HK-2 (cell line): Measurements from ENCODE around the gene CCDC34.

Experiments used
- DNase-seq: peaks from one replicate; pipeline ENCODE4 v3.0.0-alpha.2; 2018; ENCODE audit not compliant: unreplicated experiment

The CCDC34 gene

DNA sequence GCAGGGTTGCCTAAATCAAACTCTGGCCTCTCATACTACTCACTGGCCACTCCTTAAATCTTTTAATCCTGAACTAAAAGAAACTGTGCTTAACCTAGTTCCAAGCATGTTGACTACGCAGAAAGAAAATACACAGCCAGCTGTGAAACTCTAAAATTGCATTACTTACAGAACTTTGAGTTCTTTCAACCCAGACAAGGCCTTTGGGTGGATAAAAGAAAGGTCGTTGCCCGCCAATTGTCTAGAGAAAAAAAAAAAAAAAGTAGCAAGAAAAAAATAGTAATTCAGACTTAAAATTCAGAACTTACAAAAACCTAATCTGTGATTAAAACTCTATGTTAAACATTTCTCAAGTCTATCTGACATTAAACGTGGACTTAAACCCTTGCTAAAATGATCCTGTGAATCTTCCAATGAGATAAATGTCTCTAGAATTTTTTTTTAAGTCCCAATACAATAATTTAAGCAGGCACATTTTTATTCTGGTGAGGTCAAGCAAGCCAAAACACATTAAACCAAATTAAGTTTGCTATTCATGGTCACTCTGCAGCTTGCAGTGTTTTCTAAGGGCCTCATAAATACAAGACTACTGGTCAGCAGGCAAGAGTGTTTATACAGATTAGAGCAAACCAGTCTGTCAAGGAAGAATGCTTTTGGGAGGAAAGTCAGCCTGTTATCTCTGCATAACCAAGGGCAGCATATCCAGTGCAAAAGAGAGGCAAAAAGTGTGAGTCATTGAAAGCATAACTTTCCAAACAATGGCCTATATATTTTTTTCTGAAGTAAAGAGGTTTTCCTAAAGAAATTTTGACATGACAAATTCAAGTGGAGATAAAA, 29.5 kb upstream of the CCDC34 start:
- DNase-seq, result no peak

- DNase-seq, result no peak
Observed at GRCh38 chr11:27391331-27392015, 28.5 kb upstream of the CCDC34 start.

GRCh38 chr11:27390318-27391295, 27.6 kb upstream of the CCDC34 start:
- no peak for DNase-seq

- DNase-seq, result no peak
Observed at GRCh38 chr11:27388869-27389268, 25.9 kb upstream of the CCDC34 start.

GRCh38 chr11:27388001-27388400, 25.0 kb upstream of the CCDC34 start:
- DNase-seq, result no peak

DNA sequence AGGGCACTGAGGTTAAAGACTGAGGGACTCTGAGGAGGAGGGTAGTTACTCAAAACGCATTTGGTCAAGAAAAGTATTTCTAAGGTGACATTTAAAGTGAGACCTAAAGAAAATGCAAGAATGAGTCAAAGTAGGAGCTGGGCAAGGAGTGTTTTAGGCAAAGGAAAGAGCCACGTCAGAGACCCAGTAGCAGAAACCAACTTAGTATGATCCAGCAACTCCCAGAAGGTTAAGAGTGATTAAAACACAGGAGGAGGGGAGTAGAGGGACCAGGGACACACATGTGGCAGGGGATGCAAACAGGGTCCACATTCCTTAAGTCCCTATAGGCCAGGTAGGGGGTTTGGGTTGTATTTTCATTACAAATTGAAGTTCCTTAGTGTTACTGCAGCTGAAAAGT, 24.3 kb upstream of the CCDC34 start:
- DNase-seq, result no peak

DNA sequence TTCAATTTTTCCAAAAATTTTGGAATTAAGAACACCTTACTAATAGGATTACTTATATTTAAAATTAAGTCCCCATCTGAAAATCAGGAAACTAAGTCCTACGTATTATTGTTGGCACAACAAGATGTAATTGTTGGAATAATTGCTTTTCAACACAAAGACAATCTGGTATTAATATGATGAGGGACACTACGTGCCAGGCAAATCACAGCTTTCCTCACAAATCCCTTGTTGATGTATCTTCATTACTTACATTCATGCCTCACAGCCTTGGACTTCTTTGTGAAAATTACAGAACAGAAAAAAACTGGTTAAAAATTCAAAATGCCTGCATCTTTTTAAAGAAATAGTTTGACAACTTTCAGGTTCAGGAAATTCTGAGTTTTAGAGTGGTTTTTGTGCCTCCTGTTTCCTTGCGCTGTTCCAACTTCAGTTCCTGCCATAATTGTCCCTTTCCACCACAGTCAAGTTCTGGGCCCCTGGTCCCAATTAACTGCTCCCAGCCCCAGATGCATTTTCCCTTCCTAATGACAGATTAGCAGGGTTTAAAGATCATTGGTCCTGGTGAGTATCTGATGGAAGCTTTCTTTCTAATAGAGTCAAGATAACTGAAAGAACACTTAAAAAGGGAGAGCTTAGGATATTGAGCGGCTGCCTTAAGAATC, 23.3 kb upstream of the CCDC34 start:
- DNase-seq, result no peak

GRCh38 chr11:27385245-27385644, 22.2 kb upstream of the CCDC34 start:
- no peak for DNase-seq

DNA sequence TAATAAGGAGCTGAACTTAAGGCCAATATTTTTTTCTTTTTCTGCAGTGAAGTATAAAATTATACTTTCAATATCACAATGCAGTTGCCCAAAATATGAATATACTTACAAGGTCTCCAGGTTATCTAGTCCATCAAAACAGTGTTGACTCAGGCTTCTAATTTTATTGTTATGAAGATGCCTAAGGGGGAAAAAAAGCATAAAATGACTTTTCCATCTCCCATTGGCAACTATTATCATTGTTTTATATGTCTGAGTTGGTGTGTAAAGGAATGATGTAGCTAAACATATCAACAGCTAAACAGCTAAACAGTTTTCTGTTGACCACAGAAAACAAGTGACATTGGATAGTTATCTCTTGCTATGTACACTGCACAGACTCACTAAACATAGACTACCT, 21.2 kb upstream of the CCDC34 start:
- no peak for DNase-seq

DNA sequence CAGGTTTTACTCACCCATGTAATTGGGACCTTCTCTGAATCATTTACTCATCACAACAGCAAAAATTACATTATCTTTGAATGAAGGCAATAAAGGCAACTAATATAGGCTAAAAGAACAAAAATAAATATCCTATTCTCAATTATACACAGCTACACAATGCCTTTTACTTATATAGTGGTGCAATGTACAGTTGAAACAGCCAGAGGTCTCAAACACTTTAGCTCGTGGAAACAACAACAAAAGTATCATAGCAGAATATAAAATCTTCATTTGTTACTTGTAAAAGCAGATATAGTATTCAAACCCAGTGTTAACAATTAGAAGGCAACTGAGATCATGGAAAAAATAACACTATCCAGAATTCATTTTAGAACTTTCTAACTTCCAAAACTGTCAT, 20.6 kb upstream of the CCDC34 start:
- no peak for DNase-seq

DNA sequence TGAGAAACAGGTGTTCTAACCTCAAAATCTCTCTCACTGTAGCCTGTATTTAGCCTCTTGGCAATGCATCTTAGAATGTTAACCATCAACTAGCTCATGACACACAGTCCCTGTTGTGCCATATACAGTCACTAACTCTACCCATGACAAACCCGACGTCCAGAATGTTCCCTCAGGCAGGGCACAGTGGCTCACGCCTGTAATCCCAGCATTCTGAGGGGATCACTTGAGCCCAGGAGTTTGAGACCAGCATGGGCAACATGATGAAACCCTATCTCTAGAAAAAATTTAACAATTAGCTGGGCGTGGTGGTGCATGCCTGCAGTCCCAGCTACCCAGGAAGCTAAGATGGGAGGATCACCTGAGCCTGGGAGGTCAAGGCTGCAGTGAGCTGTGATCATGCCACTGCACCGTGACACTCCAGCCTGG, 18.2 kb upstream of the CCDC34 start:
- DNase-seq, result no peak

- DNase-seq, result no peak
Observed at GRCh38 chr11:27380771-27381170, 17.8 kb upstream of the CCDC34 start.

DNA sequence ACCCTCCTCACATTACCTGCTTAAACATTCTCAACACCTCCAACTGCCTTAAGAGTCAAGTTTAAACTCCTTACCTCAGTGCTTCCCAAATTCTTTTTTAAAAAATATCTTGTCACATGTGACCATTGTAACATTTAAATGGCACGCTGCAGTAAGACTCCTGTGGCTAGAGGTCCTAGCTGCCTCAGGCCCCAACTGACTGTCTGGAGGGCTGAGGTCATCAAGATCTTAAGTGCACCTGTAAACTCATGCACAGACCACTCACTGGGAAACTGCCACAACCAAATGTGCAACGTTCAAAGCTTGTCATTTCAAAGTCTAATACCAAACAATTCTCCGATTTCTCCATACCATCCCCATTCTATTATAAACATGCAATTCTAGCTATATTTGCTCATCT, 16.4 kb upstream of the CCDC34 start:
- no peak for DNase-seq

- no peak for DNase-seq
Observed at GRCh38 chr11:27375370-27375769, 12.4 kb upstream of the CCDC34 start.

- DNase-seq, result no peak
Observed at GRCh38 chr11:27373856-27374602, 11.0 kb upstream of the CCDC34 start.

- no peak for DNase-seq
Observed at GRCh38 chr11:27373392-27373791, 10.4 kb upstream of the CCDC34 start.

GRCh38 chr11:27372164-27372563, 9.1 kb upstream of the CCDC34 start:
- DNase-seq, result no peak

DNA sequence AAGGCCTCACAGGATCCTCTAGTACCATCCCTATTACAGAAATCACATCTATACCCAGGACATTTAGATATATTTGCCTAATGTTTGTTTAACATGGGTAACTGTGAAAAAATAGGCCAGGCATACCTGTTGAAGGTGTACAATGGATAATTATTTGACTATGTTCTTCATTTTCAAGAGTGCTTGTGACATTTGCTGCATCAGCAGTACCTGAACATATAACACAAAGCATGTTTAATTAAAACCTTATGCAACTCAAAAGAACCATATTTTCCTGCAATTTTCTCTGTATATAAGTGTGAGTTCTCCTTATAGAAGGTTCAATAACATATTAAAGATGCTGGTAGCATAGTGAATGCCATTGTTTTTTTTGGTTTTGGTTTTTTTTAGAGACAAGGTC, 8.5 kb upstream of the CCDC34 start:
- no peak for DNase-seq

GRCh38 chr11:27370374-27370773, 7.4 kb upstream of the CCDC34 start:
- DNase-seq, result no peak

GRCh38 chr11:27367881-27368280, 4.9 kb upstream of the CCDC34 start:
- no peak for DNase-seq

DNA sequence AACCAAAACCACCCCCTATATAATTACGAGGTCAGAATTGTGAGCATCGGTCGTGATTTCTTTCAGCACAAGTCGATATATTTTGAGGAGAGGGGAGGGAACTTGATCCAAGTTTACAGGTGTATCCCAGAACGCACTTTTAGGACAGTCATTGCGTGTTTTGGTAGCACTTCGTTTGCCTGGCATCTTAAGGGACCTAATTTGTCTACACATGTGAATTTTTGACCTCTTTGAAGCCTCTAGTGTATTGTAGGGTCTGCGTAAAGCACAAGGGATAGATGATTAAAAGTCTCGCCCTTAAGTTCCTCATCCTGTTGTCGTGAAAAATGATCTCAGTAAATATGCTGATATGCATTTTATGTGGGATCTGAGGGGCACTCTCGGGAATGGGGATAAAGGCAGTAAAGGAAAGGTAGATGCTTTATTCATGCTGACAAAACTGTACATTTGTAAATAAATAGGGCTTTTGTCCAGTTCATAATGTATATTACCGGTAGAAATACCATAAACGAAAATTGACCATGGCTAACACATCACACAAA, 632 bp upstream of the CCDC34 start:
- DNase-seq, result no peak
